Fibroblast of pulmonary artery (primary cell): ENCODE results near the gene PRR23E.
A peak's percentile ranks its signal among the peaks of the same experiment; 100 is the strongest.

ENCODE experiments used
- DNase-seq: peaks from one replicate; pipeline ENCODE4 v3.0.0-alpha.2; 2010; ENCODE audit warnings: low read depth
- H3K4me3 ChIP-seq: replicated peaks from 2 replicates; pipeline ENCODE4 v1.5.1; 2011; ENCODE audit warnings: low read depth, mild to moderate bottlenecking, control low read depth, low read length, moderate library complexity
- CTCF ChIP-seq: IDR thresholded peaks from 2 replicates; pipeline ENCODE4 v1.5.1; 2011; ENCODE audit warnings: mild to moderate bottlenecking, control low read depth, low read length, inconsistent platforms; ENCODE audit errors: missing control alignments

Gene PRR23E

GRCh38 chr3:127174715-127175140 is 18.2 kb upstream of the PRR23E start:
- DNase-seq: no peak

GRCh38 chr3:127175272-127175671 is 17.7 kb upstream of the PRR23E start:
- DNase-seq: no peak
- no peak for TF ChIP-seq CTCF
- no peak overlapping the region for H3K4me3 ChIP-seq

More at GRCh38 chr3:127174715-127175140, 18.2 kb upstream of the PRR23E start:
- H3K4me3 ChIP-seq: no peak overlapping the region
- no peak for TF ChIP-seq CTCF

- DNase-seq: peak; percentile 5
- TF ChIP-seq CTCF: no peak
- no peak overlapping the region for H3K4me3 ChIP-seq
These were observed 15.7 kb upstream of the PRR23E start for GRCh38 chr3:127177226-127177625.

- DNase-seq: no peak
- no peak overlapping the region for H3K4me3 ChIP-seq
- no peak for TF ChIP-seq CTCF
These were observed 12.1 kb upstream of the PRR23E start for GRCh38 chr3:127180859-127181258.

- no peak for TF ChIP-seq CTCF
- no peak overlapping the region for H3K4me3 ChIP-seq
- no peak for DNase-seq
These were observed 10.5 kb upstream of the PRR23E start for GRCh38 chr3:127182431-127182830.

- no peak for TF ChIP-seq CTCF
- no peak for DNase-seq
- H3K4me3 ChIP-seq: no peak overlapping the region
These were observed 9.8 kb upstream of the PRR23E start for GRCh38 chr3:127182848-127183714.
